ENCODE results near the gene ADCY3. TPM values are rescaled to one million over a fixed set of nuclear protein-coding genes. Genes with fewer than 3 reads are reported as not detected.

The ADCY3 gene
- polyA plus RNA-seq, 1 of the 3 experiments (the other 2 are of a cell fraction): 53.9 TPM

DNA sequence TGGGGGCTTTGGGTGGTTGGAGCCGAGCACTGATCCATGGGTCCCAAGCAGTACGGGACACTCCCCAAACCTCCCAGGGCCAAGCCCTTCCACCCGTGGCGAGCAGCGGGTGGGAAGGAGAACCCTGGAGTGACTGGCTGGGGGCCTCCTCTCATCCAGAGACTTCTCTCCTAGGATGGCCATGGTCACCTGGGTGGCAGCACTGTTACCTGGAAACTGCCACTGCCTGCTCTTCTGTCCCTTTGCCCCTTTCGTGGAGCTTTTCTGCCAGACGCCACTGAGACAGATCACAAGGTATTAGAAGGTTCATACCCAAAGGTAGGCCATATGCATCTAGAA lies 99.9 kb downstream of the ADCY3 start:
- no peak overlapping the region for H3K9ac ChIP-seq
- H3K4me3 ChIP-seq (ENCODE audit: low read depth in 2 of 2, low read length in 1 of 2): no peak overlapping the region
- H3K27me3 ChIP-seq (ENCODE audit: insufficient read depth): no peaks in the 10 kb centered on the region
- peaks cover 4 to 15% of the 10 kb centered on the region in 2 experiments; a peak in 2 of 4 replicates for H3K4me1 ChIP-seq (ENCODE audit: control insufficient read depth in 1 of 2, insufficient read depth in 2 of 2, low read depth in 1 of 2, low read length in 1 of 2)
- peaks cover 9% of the 10 kb centered on the region for H3F3A ChIP-seq (replicated peaks; ENCODE audit: insufficient read depth)
- CTCF ChIA-PET: interaction anchor here (1.1 to 12.4 kb wide), 5 partner anchors 7 to 411 kb away, joined by 4 to 132 read pairs (median 11); partner anchors contain the start of genes CENPO and PTRHD1
- H3K9me2 ChIP-seq: no peaks in the 10 kb centered on the region
- H3K27ac ChIP-seq (ENCODE audit: low read depth in 2 of 2, low read length in 1 of 2): no peak overlapping the region; a peak in 1 of 4 replicates
- no peak overlapping the region for H2AFZ ChIP-seq (ENCODE audit: low read depth)
- no peak overlapping the region for H3K4me2 ChIP-seq
- no peaks in the 10 kb centered on the region for H3K9me3 ChIP-seq
- H3K79me2 ChIP-seq (ENCODE audit: insufficient read depth): peaks cover 15% of the 10 kb centered on the region; the same call in 1 of the 2 replicates
- peak; percentile 17 for DNase-seq
- no peaks in the 10 kb centered on the region for H4K20me1 ChIP-seq (ENCODE audit: insufficient read depth)
- 100% methylated on average over 2 of the region's 7 CpGs for WGBS (ENCODE audit: low lambda C conversion rate)
- POLR2A ChIA-PET: interaction anchor here (0.6 kb wide), 1 partner anchor 26 kb away, joined by 3 read pairs; no protein-coding TSS in a partner anchor
- H3K36me3 ChIP-seq (replicated peaks in 1 of 2; ENCODE audit: control insufficient read depth in 1 of 2, insufficient read depth in 2 of 2, low read length in 1 of 2): peaks cover 40 to 73% of the 10 kb centered on the region in 2 experiments
- TF ChIP-seq, protein P1, sequence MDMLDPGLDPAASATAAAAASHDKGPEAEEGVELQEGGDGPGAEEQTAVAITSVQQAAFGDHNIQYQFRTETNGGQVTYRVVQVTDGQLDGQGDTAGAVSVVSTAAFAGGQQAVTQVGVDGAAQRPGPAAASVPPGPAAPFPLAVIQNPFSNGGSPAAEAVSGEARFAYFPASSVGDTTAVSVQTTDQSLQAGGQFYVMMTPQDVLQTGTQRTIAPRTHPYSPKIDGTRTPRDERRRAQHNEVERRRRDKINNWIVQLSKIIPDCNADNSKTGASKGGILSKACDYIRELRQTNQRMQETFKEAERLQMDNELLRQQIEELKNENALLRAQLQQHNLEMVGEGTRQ (IDR thresholded peaks at IDR 0.05; ENCODE audit: borderline replicate concordance, low read depth, low read length): no peak
- TF ChIP-seq YY1 (IDR thresholded peaks at IDR 0.05; ENCODE audit: low read depth) (no peak), GATA2 (CRISPR knock-in tag; IDR thresholded peaks at IDR 0.05) (no peak), IRF3 (IDR thresholded peaks at IDR 0.05; ENCODE audit: low read depth, low read length) (no peak), MXI1 (IDR thresholded peaks at IDR 0.05; ENCODE audit: low read depth, low read length) (no peak), PBX3 (IDR thresholded peaks at IDR 0.05) (no peak), GABPA (IDR thresholded peaks at IDR 0.05; ENCODE audit: low read depth) (no peak), ELF1 (IDR thresholded peaks at IDR 0.05) (no peak)
- TF ChIP-seq, protein P2, sequence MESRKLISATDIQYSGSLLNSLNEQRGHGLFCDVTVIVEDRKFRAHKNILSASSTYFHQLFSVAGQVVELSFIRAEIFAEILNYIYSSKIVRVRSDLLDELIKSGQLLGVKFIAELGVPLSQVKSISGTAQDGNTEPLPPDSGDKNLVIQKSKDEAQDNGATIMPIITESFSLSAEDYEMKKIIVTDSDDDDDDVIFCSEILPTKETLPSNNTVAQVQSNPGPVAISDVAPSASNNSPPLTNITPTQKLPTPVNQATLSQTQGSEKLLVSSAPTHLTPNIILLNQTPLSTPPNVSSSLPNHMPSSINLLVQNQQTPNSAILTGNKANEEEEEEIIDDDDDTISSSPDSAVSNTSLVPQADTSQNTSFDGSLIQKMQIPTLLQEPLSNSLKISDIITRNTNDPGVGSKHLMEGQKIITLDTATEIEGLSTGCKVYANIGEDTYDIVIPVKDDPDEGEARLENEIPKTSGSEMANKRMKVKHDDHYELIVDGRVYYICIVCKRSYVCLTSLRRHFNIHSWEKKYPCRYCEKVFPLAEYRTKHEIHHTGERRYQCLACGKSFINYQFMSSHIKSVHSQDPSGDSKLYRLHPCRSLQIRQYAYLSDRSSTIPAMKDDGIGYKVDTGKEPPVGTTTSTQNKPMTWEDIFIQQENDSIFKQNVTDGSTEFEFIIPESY (IDR thresholded peaks at IDR 0.05; ENCODE audit: borderline replicate concordance, low read depth): no peak
- TF ChIP-seq, protein P3, sequence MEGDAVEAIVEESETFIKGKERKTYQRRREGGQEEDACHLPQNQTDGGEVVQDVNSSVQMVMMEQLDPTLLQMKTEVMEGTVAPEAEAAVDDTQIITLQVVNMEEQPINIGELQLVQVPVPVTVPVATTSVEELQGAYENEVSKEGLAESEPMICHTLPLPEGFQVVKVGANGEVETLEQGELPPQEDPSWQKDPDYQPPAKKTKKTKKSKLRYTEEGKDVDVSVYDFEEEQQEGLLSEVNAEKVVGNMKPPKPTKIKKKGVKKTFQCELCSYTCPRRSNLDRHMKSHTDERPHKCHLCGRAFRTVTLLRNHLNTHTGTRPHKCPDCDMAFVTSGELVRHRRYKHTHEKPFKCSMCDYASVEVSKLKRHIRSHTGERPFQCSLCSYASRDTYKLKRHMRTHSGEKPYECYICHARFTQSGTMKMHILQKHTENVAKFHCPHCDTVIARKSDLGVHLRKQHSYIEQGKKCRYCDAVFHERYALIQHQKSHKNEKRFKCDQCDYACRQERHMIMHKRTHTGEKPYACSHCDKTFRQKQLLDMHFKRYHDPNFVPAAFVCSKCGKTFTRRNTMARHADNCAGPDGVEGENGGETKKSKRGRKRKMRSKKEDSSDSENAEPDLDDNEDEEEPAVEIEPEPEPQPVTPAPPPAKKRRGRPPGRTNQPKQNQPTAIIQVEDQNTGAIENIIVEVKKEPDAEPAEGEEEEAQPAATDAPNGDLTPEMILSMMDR (IDR thresholded peaks at IDR 0.05): no peak
